MM.1S (cell line): Measurements from ENCODE around the gene CRYZL1.

Experiments
- DNase-seq: peaks from one replicate; pipeline ENCODE4 v3.0.0-alpha.2; 2015
- H2AFZ ChIP-seq: fragments of 300-600 bp; sonication (generic); 2 replicates; pipeline ENCODE4 v1.6.0; 2016; ENCODE audit warnings: antibody characterized with exemption, low read length
- H3F3A ChIP-seq: fragments of 300-600 bp; sonication (generic); 2 replicates; pipeline ENCODE4 v1.6.1; 2016; ENCODE audit warnings: mild to moderate bottlenecking, antibody characterized with exemption, low read length, moderate library complexity, mixed read lengths; ENCODE audit not compliant: insufficient read depth
- H3K27ac ChIP-seq: fragments of 300-600 bp; sonication (generic); 2 replicates; pipeline ENCODE4 v1.5.1; 2016; ENCODE audit warnings: mild to moderate bottlenecking, low read length
- H3K27me3 ChIP-seq: fragments of 300-600 bp; sonication (generic); replicated peaks from 2 replicates; pipeline ENCODE4 v1.6.0; 2016; ENCODE audit warnings: low read length; ENCODE audit not compliant: insufficient read depth
- H3K36me3 ChIP-seq: fragments of 300-600 bp; sonication (generic); replicated peaks from 2 replicates; pipeline ENCODE4 v1.6.1; 2016; ENCODE audit warnings: mild to moderate bottlenecking, low read length, mixed read lengths; ENCODE audit not compliant: insufficient read depth
- H3K4me1 ChIP-seq: fragments of 300-600 bp; sonication (generic); 2 replicates; pipeline ENCODE4 v1.6.1; 2016; ENCODE audit warnings: low read length, mixed read lengths
- H3K4me2 ChIP-seq: fragments of 300-600 bp; sonication (generic); 2 replicates; pipeline ENCODE4 v1.6.0; 2016; ENCODE audit warnings: low read depth, low read length
- H3K4me3 ChIP-seq: fragments of 300-600 bp; sonication (generic); 2 replicates; pipeline ENCODE4 v1.5.1; 2016; ENCODE audit warnings: low read length, mixed read lengths
- H3K79me2 ChIP-seq: fragments of 300-600 bp; sonication (generic); 2 replicates; pipeline ENCODE4 v1.6.1; 2016; ENCODE audit warnings: mixed run types, low read length, mixed read lengths
- H3K9ac ChIP-seq: fragments of 300-600 bp; sonication (generic); 2 replicates; pipeline ENCODE4 v1.6.1; 2016; ENCODE audit warnings: low read length, mixed read lengths
- H3K9me2 ChIP-seq: fragments of 300-600 bp; sonication (generic); replicated peaks from 2 replicates; pipeline ENCODE4 v1.6.1; 2016; ENCODE audit warnings: mild to moderate bottlenecking, low read length, mixed read lengths; ENCODE audit not compliant: insufficient read depth
- H3K9me3 ChIP-seq: fragments of 300-600 bp; sonication (generic); replicated peaks from 2 replicates; pipeline ENCODE4 v1.6.1; 2016; ENCODE audit warnings: mild to moderate bottlenecking, low read length, mixed read lengths; ENCODE audit not compliant: insufficient read depth
- H4K20me1 ChIP-seq: fragments of 300-600 bp; sonication (generic); 2 replicates; pipeline ENCODE4 v1.6.1; 2016; ENCODE audit warnings: mild to moderate bottlenecking, low read length, moderate library complexity, mixed read lengths; ENCODE audit not compliant: insufficient read depth
- EZH2 ChIP-seq: fragments of 300-600 bp; sonication (generic); optimal IDR thresholded peaks from 2 replicates; pipeline ENCODE3; 2017; ENCODE audit warnings: low read depth, mild to moderate bottlenecking, antibody characterized with exemption, low read length, mixed read lengths
- EZH2phosphoT487 ChIP-seq: fragments of 300-600 bp; sonication (generic); IDR thresholded peaks from 2 replicates; pipeline ENCODE4 v1.6.1; 2018; ENCODE audit warnings: antibody characterized with exemption, low read length
- TF ChIP-seq, protein P1 (sequence below): fragments of 300-600 bp; sonication (generic); IDR thresholded peaks from 2 replicates; pipeline ENCODE4 v1.5.1; 2016; ENCODE audit warnings: antibody characterized with exemption, low read length, mixed read lengths

Gene CRYZL1

DNA sequence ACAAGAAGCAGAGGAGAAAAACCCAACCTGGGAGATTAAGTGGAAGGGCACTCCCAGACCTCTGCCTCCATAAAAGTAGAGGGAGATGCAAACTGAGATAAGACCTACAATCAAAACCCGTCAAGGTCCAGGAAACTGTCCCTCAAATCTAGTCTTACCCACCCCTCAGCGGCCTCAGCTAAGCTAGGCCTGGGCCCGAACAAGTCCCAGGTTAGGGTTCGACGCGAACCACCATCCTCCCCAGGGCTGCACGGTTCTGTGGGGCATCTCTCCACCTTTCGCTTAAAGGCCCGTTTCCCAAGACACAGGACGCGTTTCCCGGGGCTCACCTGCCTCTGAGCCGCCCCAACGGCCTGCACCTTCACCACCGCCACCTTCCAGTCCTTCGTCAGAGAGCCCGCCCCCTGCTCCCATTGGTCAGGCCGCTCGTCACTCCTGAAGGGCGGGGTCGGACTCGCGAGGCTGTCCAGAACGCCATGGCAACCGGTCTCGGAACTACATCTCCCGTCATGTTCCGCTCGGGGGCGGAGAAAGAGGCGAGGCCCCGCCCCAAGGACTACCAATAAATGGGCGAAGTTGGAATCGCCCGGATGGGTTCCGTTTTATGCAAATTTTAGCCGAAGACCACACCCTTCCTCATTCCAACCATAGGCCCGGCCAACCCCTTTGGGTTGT, at the start of gene CRYZL1:
CRYZL1 (minus strand) TSS at position 390 of the 675 bp plus-strand sequence. CDS start 10,190 bp downstream, outside the sequence.
- peak; percentile 100 for DNase-seq

DNA sequence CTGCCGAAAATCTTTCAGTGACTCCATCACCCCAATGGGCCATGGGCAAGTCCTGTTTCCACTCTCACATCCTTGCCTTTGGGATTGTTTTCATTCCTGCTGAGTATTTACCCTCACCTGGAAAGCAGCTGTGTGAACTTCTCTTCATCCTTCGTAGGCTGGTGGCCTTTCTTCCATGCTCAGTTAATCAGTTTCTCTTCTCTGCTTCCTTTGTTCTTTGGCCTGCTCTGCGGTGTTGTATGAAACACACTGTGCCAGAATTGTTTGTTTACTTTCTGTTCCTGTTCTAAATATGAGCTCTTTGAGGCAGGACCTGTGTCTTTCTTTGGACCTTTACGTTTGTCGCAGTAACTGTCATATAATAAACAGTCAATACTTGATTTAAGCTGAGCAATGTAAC, 49.3 kb upstream of the CRYZL1 start:
- peak overlapping the region; percentile 21; the same call in 1 of the 2 replicates for H3K9ac ChIP-seq
- peak overlapping the region; percentile 51 for H3K4me3 ChIP-seq
- H3K9me2 ChIP-seq: no peaks in the 10 kb centered on the region
- peaks cover 73% of the 10 kb centered on the region for H3K79me2 ChIP-seq
- no peaks in the 10 kb centered on the region for H3K9me3 ChIP-seq
- no peaks in the 10 kb centered on the region for H4K20me1 ChIP-seq
- peaks cover 14% of the 10 kb centered on the region for H3F3A ChIP-seq
- no peak overlapping the region for H2AFZ ChIP-seq
- no peaks in the 10 kb centered on the region for H3K36me3 ChIP-seq
- H3K27me3 ChIP-seq: no peaks in the 10 kb centered on the region
- peak overlapping the region; percentile 71 for H3K27ac ChIP-seq
- peak; percentile 93 for DNase-seq
- peak overlapping the region; percentile 73 for H3K4me2 ChIP-seq
- no peak for TF ChIP-seq EZH2phosphoT487
- TF ChIP-seq, protein P1, sequence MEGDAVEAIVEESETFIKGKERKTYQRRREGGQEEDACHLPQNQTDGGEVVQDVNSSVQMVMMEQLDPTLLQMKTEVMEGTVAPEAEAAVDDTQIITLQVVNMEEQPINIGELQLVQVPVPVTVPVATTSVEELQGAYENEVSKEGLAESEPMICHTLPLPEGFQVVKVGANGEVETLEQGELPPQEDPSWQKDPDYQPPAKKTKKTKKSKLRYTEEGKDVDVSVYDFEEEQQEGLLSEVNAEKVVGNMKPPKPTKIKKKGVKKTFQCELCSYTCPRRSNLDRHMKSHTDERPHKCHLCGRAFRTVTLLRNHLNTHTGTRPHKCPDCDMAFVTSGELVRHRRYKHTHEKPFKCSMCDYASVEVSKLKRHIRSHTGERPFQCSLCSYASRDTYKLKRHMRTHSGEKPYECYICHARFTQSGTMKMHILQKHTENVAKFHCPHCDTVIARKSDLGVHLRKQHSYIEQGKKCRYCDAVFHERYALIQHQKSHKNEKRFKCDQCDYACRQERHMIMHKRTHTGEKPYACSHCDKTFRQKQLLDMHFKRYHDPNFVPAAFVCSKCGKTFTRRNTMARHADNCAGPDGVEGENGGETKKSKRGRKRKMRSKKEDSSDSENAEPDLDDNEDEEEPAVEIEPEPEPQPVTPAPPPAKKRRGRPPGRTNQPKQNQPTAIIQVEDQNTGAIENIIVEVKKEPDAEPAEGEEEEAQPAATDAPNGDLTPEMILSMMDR: no peak
- TF ChIP-seq EZH2: no peak
- peaks cover 33% of the 10 kb centered on the region for H3K4me1 ChIP-seq

More for the DNA sequence above, at the start of gene CRYZL1:
- Histone ChIP-seq H3K36me3 (no peaks in the 10 kb centered on the region), H3K9me2 (no peaks in the 10 kb centered on the region), H3K79me2 (peaks cover 68% of the 10 kb centered on the region), H3K27ac (peak within 1 kb of the TSS; percentile 69; the same call in 1 of the 2 replicates), H4K20me1 (no peaks in the 10 kb centered on the region), H3K9ac (peak within 1 kb of the TSS; percentile 75), H2AFZ (peak within 1 kb of the TSS; percentile 94), H3K27me3 (no peaks in the 10 kb centered on the region), H3K4me1 (0 out of 2 replicates have a peak, but pooled peaks cover 8% of the 10 kb centered on the region), H3K4me3 (peak within 1 kb of the TSS; percentile 83), H3F3A (peaks cover 14% of the 10 kb centered on the region), H3K9me3 (no peaks in the 10 kb centered on the region), H3K4me2 (peak within 1 kb of the TSS; percentile 85)
- no peak for TF ChIP-seq EZH2
- TF ChIP-seq EZH2phosphoT487: no peak
- TF ChIP-seq, protein P1: no peak

DNA sequence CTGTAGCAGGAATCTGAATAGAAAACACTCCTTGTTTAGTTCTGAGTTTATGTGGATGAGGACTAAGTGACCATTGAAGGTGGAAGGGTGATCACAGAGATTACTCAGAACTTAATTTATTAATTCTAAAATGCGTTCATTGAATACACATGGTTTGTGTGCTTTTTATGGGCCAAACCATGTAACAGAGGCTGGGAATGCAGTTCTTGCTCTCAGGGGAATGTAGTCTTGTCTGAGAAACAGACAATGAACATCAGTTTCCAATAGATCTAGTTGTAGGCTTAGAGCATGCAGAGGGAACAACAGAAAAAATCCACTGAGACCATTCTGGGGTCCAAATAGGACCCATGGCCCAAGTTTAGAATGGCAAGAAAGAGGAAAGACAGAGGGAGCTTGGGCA, 46.8 kb upstream of the CRYZL1 start:
- Histone ChIP-seq H3F3A (peaks cover 33% of the 10 kb centered on the region), H2AFZ (no peak overlapping the region), H3K9me3 (no peaks in the 10 kb centered on the region), H3K79me2 (peaks cover 74% of the 10 kb centered on the region), H4K20me1 (no peaks in the 10 kb centered on the region), H3K9ac (no peak overlapping the region), H3K4me3 (no peak overlapping the region), H3K4me2 (no peak overlapping the region), H3K36me3 (no peaks in the 10 kb centered on the region), H3K27me3 (no peaks in the 10 kb centered on the region), H3K27ac (no peak overlapping the region), H3K9me2 (no peaks in the 10 kb centered on the region), H3K4me1 (peaks cover 48% of the 10 kb centered on the region)
- no peak for DNase-seq
- no peak for TF ChIP-seq EZH2
- TF ChIP-seq EZH2phosphoT487: no peak
- TF ChIP-seq, protein P1: no peak
